AML-193 (cell line): ENCODE data around the gene ARCN1.
A peak's percentile ranks its signal among the peaks of the same experiment; 100 is the strongest.
"Not testable (repeated sequence)": the region's sequence is repeated elsewhere in the genome, so short reads cannot be mapped to it uniquely, and the experiment has no call there.

Experiments used
- DNase-seq, 2 experiments: peaks; one replicate each; lab custom pipeline; 2025; lab: John Stamatoyannopoulos, UW

Gene ARCN1

DNA sequence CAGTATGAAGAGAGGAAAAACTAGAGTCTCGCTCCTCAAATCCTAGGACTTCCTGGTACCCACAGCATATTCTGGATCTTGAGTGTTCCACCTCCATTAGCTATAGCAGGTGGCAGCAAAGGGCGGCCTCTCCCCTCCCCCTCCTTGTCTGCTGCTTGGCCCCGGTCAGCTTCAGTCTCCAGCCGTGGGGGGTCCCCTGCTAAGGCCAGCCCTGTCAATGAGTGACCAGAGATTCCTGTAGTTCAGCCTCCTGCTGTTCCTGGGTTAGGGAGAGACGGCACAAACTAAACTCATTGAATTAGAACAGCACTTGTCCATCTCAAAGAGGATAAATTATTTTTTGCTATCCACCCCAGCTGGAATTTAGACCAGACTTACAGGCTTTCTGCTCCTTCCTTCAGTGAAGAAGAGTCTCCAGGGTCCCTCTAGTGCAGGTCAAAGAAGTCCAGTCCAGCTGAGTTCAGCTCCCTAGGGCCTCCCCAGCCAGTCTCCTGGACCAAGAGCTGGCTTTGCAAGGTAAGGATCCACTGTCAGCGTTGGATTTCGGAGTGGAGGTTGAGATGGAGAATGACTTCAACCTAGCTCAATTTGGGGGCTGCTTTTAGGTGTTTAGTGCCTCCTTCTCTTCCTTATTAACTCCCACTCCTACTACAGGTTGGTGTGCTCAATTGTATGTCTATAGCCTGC, 34.1 kb downstream of the ARCN1 start:
- DNase-seq, result no peak

DNA sequence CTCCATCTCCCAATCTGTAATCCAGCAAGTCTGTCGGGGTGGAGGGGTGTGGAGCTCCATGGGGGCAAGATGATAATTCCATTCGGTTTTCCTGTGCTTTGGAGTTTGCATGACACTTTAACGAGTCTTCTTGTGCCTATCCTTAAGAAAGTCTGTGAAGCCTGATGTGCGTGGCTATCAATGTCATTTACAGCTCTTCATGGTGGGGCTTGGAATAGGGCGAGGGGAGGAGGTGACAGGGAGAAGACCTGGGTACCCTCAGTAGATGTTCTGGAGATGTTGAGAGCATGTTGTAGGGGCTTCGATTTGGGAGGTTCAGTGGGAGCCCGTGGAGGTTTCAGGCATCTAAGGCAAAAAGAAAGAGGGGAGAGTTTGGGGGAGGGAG, 34.6 kb downstream of the ARCN1 start:
- no peak for DNase-seq

DNA sequence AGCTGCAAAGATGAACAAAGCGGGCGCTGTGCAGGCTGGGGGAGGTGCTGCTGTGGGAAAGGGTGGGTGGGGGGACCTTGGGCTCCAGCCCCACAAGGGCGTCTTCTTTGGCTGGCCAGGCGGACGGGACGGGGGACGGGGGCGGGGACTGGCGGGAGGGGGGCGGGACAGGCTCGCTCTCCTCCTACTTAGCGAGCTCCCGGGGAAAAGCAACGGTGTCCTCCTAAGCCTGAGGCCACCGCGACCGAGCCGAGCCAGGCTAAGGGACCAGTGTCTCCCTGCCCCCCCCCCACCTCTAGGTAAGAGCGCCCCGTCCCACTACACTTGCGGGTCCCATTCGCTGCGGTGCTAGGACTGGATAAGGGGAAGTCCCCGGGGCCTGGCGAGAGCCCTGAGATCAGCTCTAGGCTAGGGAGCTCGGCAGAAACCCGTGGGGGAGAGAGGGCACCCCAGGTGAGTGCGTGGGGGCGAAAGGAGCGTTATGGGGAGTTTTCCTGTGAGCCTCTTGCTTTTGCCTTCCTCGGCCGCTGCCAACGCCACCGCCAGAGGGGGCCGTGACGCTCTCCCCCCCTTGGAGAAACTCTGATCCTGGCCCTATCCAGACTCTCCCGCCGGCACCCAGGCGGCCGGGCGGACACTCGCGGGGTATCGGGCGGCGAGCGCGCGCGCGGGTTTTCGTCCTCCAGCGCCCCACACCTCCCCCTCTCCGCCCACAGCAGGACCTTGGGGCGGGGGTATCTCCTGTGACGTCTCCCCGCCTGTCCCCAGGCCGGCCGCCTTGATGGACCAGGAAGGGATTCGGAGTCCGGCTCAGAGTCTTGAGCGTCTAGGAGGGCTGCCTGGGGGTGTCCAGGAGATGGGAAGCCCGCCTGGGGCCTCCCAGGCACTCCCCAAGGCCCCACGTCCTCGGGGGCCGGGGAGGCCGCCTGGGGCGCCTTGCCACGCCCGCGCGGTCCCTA, 35.5 kb downstream of the ARCN1 start, which contains the start of gene PHLDB1:
PHLDB1 (plus strand) TSS at position 215 of the 959 bp plus-strand sequence. CDS start 6,222 bp downstream, outside the sequence.
- DNase-seq, result peak in 1 of 2 experiments; percentile 23

DNA sequence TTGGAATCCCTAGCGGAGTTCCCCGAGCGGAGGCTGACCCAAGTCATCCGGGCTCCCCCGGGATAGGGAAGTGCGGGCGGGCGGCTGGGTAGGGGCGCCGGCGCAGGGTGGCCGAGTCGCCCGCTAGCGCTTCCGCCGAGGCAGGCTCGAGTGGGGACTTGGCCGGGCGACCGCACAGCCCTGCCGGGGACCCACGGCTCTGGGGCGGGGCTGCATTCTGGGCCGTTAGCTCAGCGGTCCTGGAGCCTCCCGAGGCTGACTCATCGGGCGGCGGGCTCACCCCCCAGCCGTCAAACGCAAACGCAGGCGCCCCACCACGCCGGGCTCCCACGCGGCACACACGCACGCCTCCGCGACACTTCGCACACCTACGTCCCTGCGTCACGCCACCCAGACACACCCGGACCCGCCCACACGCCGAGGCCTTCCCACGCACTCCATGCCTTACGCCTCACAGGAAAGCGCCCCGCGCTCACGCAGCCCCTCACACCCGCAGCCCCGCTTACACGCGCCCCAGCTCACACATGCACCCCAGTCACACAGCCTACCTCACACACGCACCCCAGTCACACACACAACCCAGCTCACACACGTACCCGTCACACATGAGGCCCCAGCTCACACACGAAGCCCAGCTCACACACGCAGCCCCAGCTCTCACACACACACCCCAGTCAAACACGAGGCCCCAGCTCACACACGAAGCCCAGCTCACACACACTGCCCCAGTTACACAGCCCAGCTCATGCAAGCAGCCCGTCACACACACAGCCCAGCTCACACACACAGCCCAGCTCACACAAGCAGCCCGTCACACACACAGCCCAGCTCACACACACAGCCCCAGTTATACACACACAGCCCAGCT, 36.4 kb downstream of the ARCN1 start:
- no peak for DNase-seq

DNA sequence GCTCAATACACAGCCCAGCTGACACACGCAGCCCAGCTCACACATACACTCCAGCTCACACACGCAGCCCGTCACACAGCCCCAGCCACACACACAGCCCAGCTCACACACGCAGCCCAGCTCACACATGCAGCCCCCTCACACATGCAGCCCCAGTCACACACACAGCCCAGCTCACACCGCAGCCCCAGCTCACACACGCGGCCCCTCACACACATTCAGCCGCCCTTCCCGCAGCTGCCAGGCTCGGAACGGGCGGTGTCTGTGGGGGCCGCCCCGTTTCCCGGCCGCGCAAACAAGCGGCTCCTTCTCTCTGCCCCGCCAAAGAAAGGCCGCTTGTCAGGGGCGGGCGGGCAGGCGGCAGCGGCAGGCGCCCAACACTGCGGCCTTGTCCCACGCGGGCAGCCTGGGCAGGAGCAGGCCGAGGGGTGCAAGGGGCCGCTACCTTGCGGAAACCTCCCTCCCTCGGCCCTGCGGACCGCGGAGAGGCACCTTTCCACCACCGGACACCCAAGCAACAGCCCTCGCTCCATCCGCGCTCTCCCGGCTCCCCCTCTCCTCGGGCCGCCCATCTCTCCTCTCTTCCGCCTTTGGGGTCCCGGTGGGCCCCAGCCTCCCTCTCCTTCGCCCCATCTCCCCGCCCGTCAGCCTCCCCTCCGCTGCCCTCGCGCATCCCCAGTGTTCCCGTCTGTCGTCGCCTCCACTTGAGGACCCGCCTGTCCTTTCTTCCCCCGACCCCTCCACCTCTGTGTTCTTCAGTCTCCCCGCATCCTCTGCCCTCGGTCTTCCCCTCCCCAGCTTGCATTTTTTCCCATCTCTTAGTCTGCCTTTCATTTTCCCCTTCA, 37.4 kb downstream of the ARCN1 start:
- DNase-seq, result no peak

DNA sequence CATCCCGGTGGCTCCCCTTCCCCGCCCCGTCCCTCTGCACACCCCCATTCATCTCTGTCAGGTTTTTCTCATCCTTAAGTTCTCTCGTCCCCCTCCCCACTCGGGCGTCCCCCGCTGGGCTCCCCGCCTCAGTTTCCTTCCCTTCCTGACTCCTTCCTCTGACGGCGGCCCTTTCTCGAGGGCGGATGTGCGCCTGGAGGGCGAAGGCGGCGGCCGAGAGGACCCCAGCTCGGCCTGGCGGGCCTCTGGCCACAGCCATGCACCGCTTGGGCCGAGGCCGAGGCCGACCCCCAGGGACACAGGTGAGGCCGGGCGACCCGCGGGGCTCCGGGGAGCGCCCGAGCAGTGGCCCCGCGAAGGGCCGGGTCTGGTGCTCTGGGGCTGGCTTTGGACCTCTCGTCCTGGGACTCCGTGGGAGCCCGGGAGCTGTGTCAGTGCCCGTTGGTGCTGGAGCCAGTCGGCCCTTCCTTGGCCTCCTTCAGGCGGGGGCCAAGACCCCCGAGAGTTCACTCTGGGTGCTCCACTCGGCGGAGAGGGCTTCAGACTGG, 38.1 kb downstream of the ARCN1 start:
- DNase-seq, result no peak

DNA sequence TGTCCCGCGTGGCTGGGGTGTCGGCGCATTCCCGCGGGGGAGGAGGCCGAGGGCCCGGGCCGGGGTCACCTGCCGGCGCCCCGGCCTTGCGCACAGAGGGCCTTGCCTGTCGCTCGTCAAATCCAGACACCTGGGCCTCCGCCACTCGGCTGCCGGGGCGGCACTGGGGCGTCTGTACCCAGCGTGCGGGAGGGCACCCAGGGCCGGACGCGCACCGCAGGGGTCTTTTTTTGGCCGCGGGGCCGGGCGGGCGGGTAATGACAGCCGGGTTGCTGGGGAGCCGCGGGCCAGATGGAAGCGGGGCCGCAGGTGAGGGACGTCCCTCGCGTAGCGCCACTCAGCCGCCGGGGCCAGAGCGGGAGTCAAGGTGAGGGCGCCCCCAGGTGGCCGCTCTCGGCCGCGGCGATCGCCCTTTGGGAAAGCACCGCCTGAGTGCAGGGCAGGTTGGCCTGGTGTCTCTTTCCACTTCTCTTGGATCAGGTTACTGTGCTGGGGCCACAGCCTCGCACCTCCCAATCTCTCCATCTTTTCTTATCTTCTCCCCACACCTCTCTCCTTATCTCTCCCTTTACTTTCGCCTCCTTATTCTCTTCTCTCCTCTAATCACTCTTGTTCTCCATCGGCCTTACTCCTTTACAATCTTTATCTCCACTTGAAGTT, 38.7 kb downstream of the ARCN1 start:
- DNase-seq, result peak; percentile 22 to 36

DNA sequence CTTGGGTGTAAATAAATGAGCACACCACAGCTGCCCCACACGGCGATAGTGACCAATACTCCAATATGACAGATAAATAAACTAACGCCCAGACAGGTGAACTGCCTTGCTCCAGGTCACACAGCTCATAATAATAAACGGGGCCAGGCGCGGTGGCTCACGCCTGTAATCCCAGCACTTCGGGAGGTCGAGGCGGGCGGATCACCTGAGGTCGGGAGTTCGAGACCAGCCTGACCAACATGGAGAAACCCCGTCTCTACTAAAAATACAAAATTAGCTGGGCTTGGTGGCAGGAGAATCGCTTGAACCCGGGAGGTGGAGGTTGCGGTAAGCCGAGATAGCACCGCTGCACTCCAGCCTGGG, 39.2 kb downstream of the ARCN1 start:
- not testable (repeated sequence) for DNase-seq

DNA sequence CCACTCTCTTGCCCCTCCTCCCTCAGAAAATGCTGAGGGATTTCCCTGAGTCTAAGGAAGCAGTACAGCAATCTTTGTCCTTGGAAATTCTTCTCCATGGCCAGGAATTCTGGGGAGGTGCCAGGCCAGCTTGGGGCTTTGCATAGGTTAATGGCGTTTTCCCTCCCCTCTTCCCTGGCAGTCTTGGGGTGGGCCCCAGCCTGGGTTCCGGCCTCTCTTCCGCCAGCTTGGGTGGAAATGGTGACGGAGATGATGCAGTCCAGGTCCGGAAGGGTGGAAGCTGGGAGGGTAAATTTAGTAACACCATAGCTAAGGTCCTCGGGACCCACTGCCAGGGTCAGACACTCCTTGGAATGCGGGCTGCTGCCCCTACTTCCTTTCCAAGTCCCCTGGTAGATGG, 40.2 kb downstream of the ARCN1 start:
- DNase-seq, result no peak

DNA sequence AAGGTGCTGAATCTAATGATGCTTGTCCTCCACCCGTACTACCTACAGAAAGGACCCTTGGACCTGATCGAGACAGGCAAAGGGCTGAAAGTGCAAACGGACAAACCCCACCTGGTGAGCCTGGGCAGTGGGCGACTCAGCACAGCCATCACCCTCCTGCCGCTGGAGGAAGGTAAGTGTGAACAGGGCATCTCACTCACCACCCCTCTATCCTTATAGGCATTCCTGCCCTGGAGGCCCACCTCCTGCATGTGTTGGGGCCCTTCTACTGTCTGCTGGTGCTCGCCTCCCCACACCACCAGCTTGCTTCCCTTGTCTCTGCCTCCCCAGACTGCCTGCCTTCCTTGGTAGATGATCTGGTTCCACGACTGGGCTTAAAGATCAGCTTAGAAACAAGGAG, 42.3 kb downstream of the ARCN1 start:
- no peak for DNase-seq

DNA sequence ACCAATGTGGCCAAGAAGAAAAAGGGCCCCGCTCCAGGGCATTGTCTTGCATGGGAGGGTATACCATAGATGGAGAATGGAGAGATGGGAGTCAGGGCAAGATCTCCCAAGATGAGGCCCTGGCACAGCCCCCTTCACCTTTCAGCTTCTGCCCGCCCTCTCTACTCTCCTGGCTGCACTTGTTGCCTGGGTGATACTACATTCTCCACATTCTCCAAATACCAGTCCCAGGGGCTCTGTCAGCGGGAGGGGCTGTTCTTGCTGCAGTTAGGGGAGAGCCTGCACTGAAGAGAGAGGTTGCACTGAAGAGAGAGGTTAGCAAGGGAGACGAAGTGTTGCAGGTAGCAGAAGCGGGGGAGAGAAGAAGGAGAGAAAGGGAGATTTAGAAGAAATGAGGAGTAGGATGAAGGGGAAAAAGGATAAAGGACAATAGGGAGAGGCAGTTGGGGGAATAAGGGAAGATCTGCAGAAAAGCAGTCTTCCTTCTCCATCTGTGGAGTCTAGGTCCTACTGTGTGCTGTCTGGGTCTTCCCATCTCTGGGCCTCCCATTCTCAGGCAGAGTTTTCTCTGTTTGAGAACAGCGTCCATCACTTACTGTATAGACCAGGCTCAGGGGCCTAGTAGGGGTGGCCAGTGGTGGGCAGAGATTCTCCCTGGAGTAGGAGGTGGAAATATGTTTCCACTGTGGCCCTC, 43.2 kb downstream of the ARCN1 start:
- no peak for DNase-seq

DNA sequence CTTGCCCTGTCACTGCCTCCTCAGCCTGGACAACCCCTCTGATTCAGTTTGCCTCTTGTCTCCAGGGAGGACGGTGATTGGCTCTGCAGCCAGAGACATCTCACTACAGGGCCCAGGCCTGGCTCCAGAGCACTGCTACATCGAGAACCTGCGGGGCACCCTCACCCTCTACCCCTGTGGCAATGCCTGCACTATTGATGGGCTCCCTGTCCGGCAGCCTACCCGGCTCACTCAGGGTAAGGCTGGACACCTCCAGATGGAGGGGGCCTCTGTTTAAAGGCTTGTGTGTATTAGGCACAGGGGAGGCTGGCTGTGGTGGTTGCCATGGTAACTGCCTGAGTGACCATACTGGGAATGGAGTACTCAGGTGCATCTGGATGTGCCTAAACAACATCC, 43.8 kb downstream of the ARCN1 start:
- DNase-seq, result no peak

DNA sequence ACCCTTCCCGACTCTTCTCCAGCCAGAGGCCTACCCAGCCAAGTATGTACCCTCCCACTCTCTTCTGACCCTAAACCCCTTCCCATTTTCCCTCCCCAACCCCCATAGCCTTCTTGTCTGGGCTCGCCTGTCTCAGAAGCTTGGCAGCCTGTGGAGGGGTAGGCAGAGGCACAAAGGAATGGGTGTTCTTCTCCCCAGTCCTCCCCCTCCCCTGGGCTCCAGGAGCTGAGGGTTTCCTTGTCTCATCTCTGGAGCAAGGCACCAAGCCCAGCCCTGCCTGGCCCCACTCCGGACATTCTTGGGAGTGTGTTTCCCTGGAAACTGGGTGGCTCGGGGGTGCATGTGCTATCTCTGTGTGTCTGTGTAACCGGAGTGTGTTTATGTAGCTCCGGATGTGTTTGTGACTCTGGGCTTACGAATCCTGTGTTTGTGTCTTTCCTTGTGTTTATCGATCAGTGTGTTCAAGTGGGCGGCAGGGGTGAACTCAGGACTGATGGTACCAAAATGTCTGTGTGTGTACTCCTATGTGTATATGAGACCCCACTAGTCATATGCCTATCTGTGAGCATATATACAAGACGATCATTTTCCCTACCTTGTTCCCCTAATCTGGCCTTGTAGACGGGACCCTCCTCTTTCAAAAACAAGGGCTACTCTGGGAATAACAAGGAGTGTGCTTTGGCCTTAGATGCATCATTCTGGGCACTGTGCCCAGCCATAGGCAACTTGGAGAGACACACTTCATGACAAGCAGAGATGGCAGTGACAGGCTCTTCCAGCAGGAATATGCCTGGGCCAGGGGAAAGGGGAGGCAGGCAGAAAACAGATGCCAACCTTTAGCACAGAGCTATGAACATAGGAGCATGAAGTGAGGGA, 46.1 kb downstream of the ARCN1 start:
- no peak for DNase-seq

DNA sequence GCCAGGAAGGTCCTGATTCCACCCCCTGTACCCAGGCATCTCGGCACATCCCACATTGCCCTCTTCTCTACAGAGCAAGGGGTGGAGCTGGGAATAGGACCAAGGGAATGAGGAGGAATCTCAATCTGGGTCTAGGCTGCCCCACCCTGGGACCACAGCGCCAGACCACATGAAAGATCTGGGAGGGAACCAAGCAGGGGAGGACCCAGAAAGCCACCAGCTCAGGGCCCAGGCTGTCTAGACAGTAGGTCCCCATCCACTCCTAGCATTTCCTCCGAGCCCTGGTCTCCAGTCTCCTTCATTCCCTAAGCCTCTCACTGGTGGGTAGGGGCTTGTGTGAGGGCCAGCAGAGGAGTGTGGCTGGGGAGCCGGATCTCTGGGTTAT, 46.8 kb downstream of the ARCN1 start:
- DNase-seq, result no peak

DNA sequence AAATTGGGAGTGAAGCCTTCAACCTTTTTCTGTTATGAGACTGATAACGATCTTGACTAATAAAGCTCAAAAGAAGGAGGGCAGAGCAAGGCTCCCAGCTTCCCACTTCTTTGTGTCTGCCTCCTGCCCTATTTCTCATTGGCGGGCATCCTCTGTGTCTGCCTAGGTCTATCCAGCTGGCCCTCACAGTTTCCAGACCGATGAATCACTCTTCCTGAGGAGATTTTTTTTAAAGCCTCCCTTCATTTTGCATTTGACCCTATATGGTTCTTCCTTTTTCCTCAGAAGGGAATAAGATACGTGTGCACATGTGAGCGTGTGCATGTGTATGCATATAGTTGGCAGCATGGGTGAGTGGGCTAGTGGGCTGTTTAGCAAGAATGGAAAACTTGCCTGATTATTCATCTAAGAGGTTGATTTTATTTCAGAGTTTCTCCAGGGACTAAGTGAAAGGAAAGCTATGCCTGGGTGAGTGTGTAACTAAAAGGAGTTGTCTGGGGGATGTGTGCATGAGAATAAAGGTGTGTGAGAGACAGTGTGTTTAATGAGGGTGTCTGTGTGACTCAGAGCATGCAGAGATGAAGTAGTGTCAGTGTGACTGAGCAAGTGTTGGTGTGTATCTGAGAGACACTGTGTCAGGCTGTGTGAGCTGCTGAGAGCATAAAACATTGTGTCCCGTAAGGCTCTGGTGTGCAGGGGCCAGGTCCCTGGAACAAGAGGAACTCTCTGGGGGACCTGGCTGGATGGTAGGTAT, 47.4 kb downstream of the ARCN1 start:
- DNase-seq, result no peak

DNA sequence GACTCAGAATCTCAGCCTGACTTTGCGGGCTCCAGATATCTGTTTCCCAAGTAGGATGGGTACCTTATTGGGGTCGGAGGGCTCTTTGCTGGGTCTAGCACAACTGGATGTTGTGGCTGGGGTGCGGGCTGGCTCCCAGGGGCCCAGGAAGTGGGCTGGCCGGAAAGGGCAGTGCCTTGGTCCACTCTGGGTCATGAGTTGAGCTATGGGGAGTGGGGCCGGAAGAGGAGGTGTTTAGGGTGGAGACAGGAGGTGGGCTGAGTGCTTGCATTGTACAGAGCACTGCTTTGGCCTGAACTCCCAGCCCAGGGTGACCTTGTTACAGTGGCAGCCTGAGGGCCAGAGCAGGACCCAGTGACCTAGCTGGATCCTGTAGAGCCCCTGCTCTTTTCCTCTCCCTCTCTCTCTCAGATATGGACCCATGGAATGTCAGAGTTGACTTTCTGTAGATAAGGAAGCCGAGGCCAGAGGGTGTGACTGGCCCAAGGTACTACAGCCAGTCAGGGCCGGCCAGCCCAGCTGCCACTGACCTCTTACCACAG, 48.4 kb downstream of the ARCN1 start:
- DNase-seq, result no peak

DNA sequence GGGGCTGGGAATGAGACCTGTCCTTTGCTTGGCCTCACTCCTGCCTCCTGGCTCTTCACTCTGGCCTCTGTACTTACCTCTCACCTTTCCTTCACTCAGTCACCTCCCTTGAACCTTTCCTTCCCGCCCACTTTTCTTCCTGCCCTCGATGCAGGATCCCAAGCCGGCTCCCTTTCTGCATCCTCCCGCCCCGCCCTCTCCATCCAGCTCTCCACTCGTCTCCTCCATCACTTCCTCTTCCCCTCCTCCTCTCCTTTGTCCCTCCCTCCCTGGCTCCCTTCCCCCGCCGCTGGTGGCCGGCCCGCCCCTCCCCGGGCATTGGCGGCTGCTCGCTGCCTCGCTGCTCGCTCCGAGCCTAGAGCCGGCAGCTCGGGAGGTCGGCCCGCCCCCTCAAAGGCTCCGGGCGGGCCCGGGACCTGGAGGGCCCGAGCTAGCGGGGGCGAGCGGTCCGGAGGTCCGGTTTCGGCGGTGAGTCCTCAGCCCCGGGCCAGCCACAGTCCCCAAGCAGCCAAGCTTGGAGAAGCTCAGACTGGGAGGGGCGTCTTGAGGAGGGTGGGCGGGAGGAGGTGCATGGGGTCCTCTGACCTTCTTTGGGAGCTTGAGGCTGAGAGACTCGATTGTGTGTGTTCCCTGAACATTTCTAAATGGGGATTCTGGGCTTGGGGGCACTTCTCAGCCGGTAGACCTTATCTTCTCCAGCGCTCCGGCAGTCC, 49.0 kb downstream of the ARCN1 start:
- DNase-seq, result no peak
